Testis (tissue), 3 donors: Measurements from ENCODE around the gene PCDHA1. TPM values are rescaled to one million over a fixed set of nuclear protein-coding genes. Genes with fewer than 3 reads are reported as not detected.
A peak's percentile ranks its signal among the peaks of the same experiment; 100 is the strongest.

Source experiments
- DNase-seq: peaks from one replicate; pipeline ENCODE4 v3.0.0-alpha.2; 2019
- H3K27ac ChIP-seq, 2 donors: fragments of 200-600 bp; sonication (generic); one replicate each; pipeline ENCODE4 v1.5.1; 2019
- H3K27me3 ChIP-seq: fragments of 200-600 bp; sonication (generic); one replicate; pipeline ENCODE4 v1.5.1; 2019
- H3K36me3 ChIP-seq: fragments of 200-600 bp; sonication (generic); one replicate; pipeline ENCODE4 v1.5.1; 2017; ENCODE audit warnings: low read depth; ENCODE audit errors: missing control alignments
- H3K4me1 ChIP-seq: fragments of 200-600 bp; sonication (generic); one replicate; pipeline ENCODE4 v1.5.1; 2019
- H3K4me3 ChIP-seq, 2 donors: fragments of 200-600 bp; sonication (generic); one replicate each; pipeline ENCODE4 v1.5.1; 2017 to 2019
- H3K9me3 ChIP-seq: fragments of 200-600 bp; sonication (generic); one replicate; pipeline ENCODE4 v1.5.1; 2017
- CTCF ChIP-seq, 3 experiments: fragments of 450-650 bp in 2 of 3; fragments of 200-600 bp in 1 of 3; sonication (generic) in 1 of 3; IDR thresholded peaks; one replicate each; pipeline ENCODE4 v1.5.1; 2016 to 2019; ENCODE audit warnings: antibody characterized with exemption in 3 of 3, mild to moderate bottlenecking in 2 of 3, moderate library complexity in 1 of 3
- POLR2A ChIP-seq: fragments of 450-650 bp; IDR thresholded peaks from one replicate; pipeline ENCODE4 v1.6.1; 2017; ENCODE audit warnings: antibody characterized with exemption, mild to moderate bottlenecking, moderate library complexity
- WGBS, 2 donors: methylation state at CpG; one replicate each; pipeline ENCODE4 v1.1.5; 2018; 5-methylcytosine and 5-hydroxymethylcytosine counted together
- intact Hi-C: fragments of 100-400 bp; cut with DNase I; formaldehyde crosslinking; loops from one replicate; pipeline ENCODE4 v1.15.1; 2023; ENCODE audit warnings: low total_unique reads
- polyA plus RNA-seq: library from polyadenylated mRNA; stranded (reverse); fragments of 350-450 nt; fragmentation: Illumina TruSeq; extraction: RNeasy Lipid Tissue Mini Kit (QIAGEN cat#74804); gene quantifications from one replicate; pipeline ENCODE4 v1.2.3, GENCODE V29; 2014; ENCODE audit warnings: low read depth, low replicate concordance; ENCODE audit not compliant: insufficient read depth
- total RNA-seq, 2 donors: library from RNA; depleted of rRNA; stranded (reverse); fragments of >200 nt; gene quantifications; one replicate each; pipeline ENCODE4 v1.2.3, GENCODE V29; 2016

The PCDHA1 gene
- total and polyA plus RNA-seq, 3 donors from 2014 or later = 1.7 to 2.6 (median 1.8) TPM

GRCh38 chr5:140978260-140978659, 192.3 kb downstream of the PCDHA1 start:
- 46 to 58% methylated on average over 2 of the region's 2 CpGs for WGBS, 2 donors
- Histone ChIP-seq H3K27me3 (no peaks in the 10 kb centered on the region), H3K4me3 (no peak overlapping the region), H3K9me3 (no peaks in the 10 kb centered on the region), H3K27ac (no peak overlapping the region), H3K4me1 (peaks cover 14% of the 10 kb centered on the region), H3K36me3 (no peaks in the 10 kb centered on the region)
- TF ChIP-seq CTCF (IDR thresholded peaks at IDR 0.05) = no peak
- no peak for TF ChIP-seq POLR2A
- intact Hi-C loops = no loop called here
- DNase-seq = peak; percentile 65

GRCh38 chr5:140978983-140979382, 193.0 kb downstream of the PCDHA1 start:
- H3K36me3 ChIP-seq = no peaks in the 10 kb centered on the region
- intact Hi-C loops = no loop called here
- H3K27me3 ChIP-seq = no peaks in the 10 kb centered on the region
- H3K9me3 ChIP-seq = no peaks in the 10 kb centered on the region
- no peak overlapping the region for H3K4me3 ChIP-seq
- peaks cover 14% of the 10 kb centered on the region for H3K4me1 ChIP-seq
- WGBS, 2 donors = 71 to 81% methylated on average over 1 of the region's 1 CpG
- peak overlapping the region; percentile 8 to 22 for H3K27ac ChIP-seq
- no peak for DNase-seq
- TF ChIP-seq CTCF (IDR thresholded peaks at IDR 0.05) (no peak), POLR2A (no peak)

GRCh38 chr5:140982083-140982716, 196.3 kb downstream of the PCDHA1 start:
- WGBS, 2 donors = 70 to 81% methylated on average over 5 of the region's 5 CpGs
- Histone ChIP-seq H3K4me3 (no peak overlapping the region), H3K27ac (no peak overlapping the region), H3K9me3 (no peaks in the 10 kb centered on the region), H3K4me1 (peaks cover 12% of the 10 kb centered on the region), H3K27me3 (no peaks in the 10 kb centered on the region), H3K36me3 (no peaks in the 10 kb centered on the region)
- no peak for DNase-seq
- intact Hi-C loops = no loop called here
- no peak for TF ChIP-seq CTCF (IDR thresholded peaks at IDR 0.05)
- TF ChIP-seq POLR2A = no peak

- H3K27ac ChIP-seq = no peak overlapping the region
- H3K9me3 ChIP-seq = no peaks in the 10 kb centered on the region
- H3K36me3 ChIP-seq = no peaks in the 10 kb centered on the region
- no peak for TF ChIP-seq POLR2A
- no peak for TF ChIP-seq CTCF (IDR thresholded peaks at IDR 0.05)
- DNase-seq = no peak
- intact Hi-C loops = no loop called here
- no peaks in the 10 kb centered on the region for H3K27me3 ChIP-seq
- no peak overlapping the region for H3K4me3 ChIP-seq
- 21 to 26% methylated on average over 3 of the region's 3 CpGs for WGBS, 2 donors
- H3K4me1 ChIP-seq = no peaks in the 10 kb centered on the region
Measured at GRCh38 chr5:140986117-140986521, 200.2 kb downstream of the PCDHA1 start.

- Histone ChIP-seq H3K9me3 (no peaks in the 10 kb centered on the region), H3K27ac (no peak overlapping the region), H3K4me1 (no peaks in the 10 kb centered on the region), H3K27me3 (no peaks in the 10 kb centered on the region), H3K36me3 (no peaks in the 10 kb centered on the region), H3K4me3 (no peak overlapping the region)
- DNase-seq = no peak
- 61 to 62% methylated on average over 5 of the region's 5 CpGs for WGBS, 2 donors
- intact Hi-C loops = no loop called here
- no peak for TF ChIP-seq POLR2A
- TF ChIP-seq CTCF (IDR thresholded peaks at IDR 0.05) = no peak
Measured at GRCh38 chr5:140988100-140988499, 202.2 kb downstream of the PCDHA1 start.
